IPS-18c (cell line): ENCODE results near the gene PSMD11.
"Not testable (repeated sequence)": the region's sequence is repeated elsewhere in the genome, so short reads cannot be mapped to it uniquely, and the experiment has no call there.

Source experiments
- H3K4me3 ChIP-seq: 2 replicates; pipeline ENCODE4 v1.7.0; 2013; ENCODE audit warnings: low read depth, mild to moderate bottlenecking, low read length, moderate library complexity; ENCODE audit not compliant: insufficient read depth
- H3K9me3 ChIP-seq: one replicate; pipeline ENCODE4 v1.6.1; 2013; ENCODE audit warnings: mild to moderate bottlenecking, low read length, moderate library complexity; ENCODE audit not compliant: control insufficient read depth, insufficient read depth

The PSMD11 gene

DNA sequence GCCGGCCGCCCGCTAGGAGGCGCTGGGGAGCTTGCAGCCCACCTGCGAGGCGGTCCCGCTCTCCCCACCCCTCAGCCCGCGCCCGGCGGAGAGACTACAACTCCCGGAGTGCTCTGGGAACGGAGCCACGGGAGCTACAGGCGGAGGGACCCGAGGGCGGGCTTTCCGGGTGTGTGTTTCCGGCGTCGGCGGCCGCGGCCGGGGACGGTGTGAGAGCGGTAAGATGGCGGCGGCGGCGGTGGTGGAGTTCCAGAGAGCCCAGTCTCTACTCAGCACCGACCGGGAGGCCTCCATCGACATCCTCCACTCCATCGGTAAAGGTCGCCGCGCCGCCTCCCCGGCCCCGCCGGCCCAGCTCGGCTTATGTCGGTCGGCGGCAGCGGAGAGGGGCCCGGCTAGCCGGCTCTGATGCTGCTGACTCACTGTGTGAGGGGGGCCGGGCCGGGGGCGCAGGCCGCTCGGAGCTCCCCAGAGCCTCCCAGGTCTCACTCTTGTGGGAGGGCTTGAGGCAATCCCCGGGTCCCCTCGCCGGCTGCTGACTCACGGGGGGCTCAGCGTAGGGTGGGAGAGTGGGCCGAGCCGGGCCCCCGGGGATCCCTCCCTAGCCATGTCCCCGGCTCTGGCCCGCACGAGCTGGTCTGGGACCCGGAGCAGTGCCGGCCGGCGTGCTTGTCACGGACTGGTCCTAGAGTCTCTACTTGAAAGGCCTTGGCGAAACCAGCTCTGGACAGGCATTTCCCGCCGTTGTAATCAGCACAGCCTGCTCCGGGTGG is at the start of gene PSMD11:
Gene PSMD11 (plus strand): TSS at position 210 of the 773 bp plus-strand sequence. CDS start 14 bp downstream, at position 224.
- Histone ChIP-seq H3K4me3 (peak within 1 kb of the TSS; percentile 92), H3K9me3 (no peaks in the 10 kb centered on the region)

DNA sequence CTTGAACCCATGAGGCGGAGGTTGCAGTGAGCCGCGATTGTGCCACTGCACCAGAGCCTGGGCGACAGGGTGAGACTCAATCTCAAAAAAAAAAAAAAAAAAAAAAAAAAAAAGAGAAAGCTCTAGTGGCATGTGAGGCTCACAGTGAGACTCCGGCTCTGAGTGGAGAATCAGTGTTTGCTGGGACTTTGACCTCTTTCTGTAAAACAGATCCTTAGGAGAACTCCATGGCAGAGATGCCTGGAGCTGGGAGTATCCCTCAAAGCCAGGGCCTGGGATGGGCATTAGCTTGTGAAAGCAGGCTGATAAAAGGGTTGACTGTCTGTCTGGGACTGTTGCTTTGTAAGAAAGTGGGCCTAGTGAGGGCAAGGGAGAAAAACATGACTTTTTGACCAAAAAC is 48.0 kb upstream of the PSMD11 start:
- Histone ChIP-seq H3K9me3 (no peaks in the 10 kb centered on the region), H3K4me3 (no peak overlapping the region)

DNA sequence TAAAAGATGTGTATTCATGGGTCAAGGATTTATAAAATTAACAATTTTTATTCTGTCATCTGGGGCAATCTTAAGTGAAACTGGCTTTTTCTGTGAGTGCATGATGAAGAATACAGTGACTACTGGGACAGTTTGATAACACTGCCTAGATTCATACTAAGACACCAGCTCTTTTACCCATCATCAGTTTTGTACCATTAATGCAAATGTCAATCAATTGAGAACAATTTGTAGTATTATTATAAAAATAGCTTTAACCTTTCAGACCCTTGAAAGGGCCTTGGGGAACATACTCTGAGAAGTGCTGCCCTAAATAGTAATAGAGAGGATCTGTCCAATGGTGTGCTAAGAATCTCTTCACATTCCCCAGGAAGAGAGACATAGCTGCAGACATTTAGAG is 45.4 kb upstream of the PSMD11 start:
- Histone ChIP-seq H3K9me3 (no peaks in the 10 kb centered on the region), H3K4me3 (no peak overlapping the region)

DNA sequence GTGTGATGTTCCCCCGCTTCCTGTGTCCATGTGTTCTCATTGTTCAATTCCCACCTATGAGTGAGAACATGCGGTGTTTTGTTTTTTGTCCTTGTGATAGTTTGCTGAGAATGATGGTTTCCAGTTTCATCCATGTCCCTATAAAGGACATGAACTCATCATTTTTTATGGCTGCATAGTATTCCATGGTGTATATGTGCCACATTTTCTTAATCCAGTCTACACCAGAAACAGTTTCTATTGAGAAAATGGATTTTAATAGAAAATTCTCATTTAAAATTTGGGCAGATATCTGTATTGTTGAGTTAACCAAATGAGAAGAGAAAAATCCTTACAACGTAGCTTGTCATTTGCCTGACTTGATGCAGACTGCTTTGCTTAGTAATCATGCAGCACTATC is 34.2 kb upstream of the PSMD11 start:
- not testable (repeated sequence) for H3K9me3 ChIP-seq, H3K4me3 ChIP-seq

DNA sequence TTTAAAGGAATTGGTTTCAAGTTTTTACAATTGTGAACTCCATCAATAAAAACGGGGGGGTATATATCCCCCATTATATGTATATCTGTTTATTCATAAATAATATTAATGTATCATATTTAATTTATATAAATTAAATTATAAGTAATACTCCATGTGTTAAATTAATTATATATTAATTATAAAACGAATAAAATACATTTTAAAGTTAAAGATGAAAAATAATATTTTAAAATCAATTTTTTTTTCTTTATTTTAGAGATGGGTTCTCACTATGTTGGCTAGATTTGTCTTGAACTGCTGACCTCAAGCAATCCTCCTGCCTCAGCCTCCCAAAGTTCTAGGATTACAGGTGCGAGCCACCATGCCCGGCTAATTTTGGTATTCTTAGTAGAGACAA is 17.4 kb upstream of the PSMD11 start:
- H3K9me3 ChIP-seq: peaks cover 6% of the 10 kb centered on the region
- H3K4me3 ChIP-seq: no peak overlapping the region

DNA sequence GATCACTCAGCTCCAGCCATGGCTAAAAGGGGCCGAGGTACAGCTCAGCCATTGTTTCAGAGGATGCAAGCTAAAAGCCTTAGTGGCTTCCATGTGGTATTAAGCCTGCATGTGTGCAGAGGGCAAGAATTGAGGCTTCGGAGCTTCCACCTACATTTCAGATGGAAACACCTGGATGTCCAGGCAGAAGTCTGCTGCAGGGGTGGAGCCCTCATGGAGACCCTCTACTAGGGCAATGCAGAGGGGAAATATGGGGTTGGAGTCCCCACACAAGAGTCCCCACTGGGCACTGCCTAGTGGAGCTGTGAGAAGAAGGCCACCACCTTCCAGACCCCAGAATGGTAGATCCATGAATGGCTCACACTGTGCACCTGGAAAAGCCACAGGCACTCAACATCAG is 14.7 kb upstream of the PSMD11 start:
- H3K4me3 ChIP-seq: no peak overlapping the region; the same call in 1 of the 2 replicates
- peaks cover 8% of the 10 kb centered on the region for H3K9me3 ChIP-seq

DNA sequence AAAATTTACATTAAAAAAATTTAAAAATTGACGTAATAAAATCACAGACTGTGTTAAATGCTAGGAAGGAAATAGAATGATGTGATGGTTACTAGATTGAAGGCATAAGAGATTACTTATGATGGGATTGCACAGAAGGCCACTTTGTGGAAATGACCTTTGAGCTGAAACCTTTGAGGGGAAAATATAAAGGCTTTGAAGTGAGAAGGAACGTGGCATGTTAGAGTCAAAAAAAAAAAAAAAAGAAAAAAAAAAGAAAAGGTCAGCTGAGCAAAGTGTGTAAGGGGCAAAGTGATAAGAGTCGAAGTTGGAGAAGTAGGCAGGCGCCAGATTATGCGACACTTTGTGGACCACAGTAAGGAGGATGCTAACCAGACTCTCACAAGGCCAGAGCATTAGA is 3.6 kb upstream of the PSMD11 start:
- H3K9me3 ChIP-seq: no peaks in the 10 kb centered on the region
- no peak overlapping the region for H3K4me3 ChIP-seq

DNA sequence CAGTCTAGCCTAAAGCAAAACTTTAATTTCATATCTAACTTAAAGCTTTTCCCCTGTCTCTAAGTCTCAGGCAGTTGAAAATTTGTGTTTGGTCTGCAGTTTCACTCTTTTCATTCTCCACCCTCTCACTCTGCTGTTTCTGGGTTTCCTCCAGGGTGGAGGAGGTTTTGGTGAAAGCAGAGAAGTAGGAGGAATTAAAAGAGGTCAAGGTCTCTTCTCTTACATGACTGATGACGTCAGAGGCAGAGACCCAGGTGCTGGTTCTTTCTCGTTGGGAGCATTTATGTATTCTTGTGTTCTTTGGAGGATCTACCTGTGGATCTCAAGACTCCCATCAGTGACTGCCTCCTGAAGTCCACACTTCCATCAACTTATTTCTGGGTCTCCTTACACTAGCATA is 2.4 kb upstream of the PSMD11 start:
- Histone ChIP-seq H3K4me3 (no peak overlapping the region), H3K9me3 (no peaks in the 10 kb centered on the region)

DNA sequence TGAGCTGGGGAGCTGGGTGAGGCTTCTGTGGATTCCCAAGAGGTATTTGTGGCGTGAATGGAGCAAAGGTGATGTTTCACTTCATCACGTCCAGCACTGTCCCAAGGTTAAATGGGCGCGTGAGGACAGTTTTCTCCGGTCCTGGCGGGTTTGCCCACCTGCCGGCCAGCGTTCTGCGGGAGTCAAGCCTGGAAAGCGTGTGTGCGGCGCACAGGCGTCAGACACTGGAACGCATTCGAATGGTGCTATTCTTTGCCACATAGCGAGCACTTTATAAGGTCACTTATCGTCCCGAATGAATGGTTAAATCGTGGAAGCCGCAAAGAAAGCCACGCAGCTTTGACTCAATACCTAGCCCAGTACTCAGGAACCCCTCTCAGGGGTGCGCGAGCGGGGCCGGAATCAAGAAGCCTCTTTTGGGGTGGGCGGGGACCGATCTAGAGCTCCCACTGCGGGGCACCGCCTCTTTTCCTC is 446 bp upstream of the PSMD11 start:
- no peaks in the 10 kb centered on the region for H3K9me3 ChIP-seq
- H3K4me3 ChIP-seq: peak overlapping the region; percentile 22

DNA sequence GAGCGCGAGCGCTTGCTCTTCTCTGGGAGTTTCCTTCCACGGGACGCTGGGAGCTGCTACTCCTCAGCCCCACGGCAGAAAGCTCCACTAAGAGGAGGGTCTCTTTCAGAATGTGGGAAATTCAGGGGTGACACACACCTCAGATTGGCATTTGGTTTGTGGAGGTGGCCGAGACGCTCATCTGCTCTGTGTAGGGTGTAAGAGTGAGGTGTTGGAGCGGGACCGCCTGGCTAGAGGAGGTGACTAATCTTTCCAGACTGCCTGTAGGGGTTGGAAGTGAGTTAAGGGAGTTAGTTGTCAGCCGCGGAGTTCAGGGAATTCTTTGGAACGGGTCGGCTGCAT is 735 bp downstream of the PSMD11 start:
- Histone ChIP-seq H3K9me3 (no peaks in the 10 kb centered on the region), H3K4me3 (peak overlapping the region; percentile 92)

DNA sequence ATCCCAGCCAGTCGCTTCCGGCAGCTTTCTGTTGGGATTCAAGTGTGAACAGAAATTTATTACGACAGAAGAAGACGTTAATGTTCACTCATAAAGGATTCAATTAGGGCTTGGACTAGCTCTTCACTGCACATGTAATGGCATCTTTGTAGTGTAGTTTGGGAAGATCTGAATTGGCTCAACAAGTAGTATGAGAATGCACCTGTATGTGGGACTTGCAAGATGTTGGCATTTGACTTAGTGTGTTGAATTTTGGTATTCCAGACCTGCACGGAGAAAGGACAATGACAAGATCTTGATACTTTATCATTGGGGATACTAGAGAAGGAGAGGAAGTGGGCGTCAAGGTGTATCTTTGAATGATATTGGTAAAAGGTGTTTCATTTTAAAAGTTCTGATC is 1.2 kb downstream of the PSMD11 start:
- H3K4me3 ChIP-seq: peak overlapping the region; percentile 92
- H3K9me3 ChIP-seq: no peaks in the 10 kb centered on the region

DNA sequence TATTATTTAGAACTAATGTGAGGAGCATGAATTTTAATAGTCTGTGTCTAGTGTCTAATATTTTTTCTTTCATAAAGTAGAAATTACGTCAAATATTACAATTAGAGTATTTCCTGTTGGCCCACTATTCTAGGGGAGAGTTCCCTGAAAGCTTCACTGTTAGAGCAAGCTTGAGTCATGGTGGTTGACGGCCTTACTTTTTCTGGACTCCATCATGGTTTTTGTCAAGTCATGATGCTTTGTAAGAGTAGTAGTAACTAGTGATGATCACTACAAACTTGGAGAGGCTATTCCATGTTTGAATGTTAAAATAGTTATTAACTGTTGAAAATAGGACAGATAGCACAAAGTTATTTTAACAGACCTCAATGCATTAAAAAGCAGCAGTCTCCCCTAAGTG is 1.7 kb downstream of the PSMD11 start:
- no peaks in the 10 kb centered on the region for H3K9me3 ChIP-seq
- no peak overlapping the region for H3K4me3 ChIP-seq

DNA sequence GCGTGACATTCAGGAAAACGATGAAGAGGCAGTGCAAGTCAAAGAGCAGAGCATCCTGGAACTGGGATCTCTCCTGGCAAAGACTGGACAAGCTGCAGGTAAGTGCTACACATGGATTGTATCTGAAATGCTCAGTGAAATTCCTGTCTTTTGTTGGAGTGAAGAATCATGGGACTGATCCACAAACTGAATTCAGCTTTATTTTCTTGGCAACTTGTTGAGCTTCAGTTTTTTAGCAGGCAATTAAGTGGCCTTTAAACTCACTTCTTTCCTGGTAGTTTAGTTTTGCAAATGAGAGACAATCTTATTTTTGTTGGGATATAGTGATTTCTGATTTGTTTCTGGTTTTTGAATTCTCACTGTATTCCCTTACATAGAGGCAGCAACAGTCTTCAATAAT is 2.6 kb downstream of the PSMD11 start:
- no peak overlapping the region for H3K4me3 ChIP-seq

DNA sequence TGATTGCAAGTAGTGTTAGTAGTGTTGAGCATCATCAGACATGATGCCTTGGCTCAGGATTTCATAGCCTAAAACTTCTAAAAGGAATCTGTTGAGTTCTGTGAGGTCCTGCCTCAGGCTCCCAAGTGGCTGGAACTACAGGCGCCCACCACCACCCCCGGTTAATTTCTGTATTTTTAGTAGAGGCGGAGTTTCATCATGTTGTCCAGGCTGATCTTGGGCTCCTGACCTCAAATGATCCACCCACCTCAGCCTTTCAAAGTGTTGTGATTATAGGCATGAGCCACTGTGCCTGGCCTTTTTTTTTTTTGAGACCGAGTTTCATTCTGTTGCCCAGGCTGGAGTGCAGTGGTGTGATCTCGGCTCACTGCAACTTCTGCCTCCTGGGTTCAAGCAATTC is 5.7 kb downstream of the PSMD11 start:
- H3K9me3 ChIP-seq: no peaks in the 10 kb centered on the region
- no peak overlapping the region for H3K4me3 ChIP-seq

More for the DNA sequence above, 2.6 kb downstream of the PSMD11 start:
- no peaks in the 10 kb centered on the region for H3K9me3 ChIP-seq

DNA sequence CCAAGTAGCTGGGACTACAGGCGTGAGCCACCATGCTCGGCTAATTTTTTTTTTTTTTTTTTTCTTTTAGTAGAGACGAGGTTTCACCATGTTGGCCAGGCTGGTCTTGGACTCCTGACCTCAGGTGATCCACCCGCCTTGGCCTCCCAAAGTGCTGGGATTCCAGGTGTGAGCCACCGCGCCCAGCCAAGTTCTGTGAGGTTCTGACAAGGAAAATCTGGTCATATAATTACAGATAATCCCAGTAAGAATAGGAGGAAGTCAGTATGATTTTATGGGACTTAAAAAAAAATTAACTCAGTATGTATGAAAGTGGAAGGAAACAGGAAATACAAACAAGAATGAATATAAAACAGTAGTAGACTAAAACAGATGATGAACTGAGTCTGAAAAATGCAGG is 6.1 kb downstream of the PSMD11 start:
- not testable (repeated sequence) for H3K4me3 ChIP-seq, H3K9me3 ChIP-seq

DNA sequence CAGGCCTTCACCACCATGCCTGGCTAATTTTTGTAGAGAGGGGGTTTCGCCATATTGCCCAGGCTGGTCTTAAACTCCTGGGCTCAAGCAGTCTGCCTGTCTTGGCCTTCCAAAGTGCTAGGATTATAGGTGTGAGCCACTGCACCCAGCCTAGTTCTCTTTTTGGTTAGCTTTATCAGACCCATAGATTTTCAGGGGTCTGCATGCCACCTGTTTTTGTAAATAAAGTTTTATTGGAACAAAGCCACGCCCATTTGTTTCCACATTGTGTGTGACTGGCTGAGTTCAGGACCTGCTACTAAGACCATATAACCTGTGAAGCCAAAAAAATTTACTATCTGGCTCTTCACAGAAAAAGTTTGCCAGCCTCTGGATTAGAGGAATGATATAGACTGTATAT is 7.6 kb downstream of the PSMD11 start:
- Histone ChIP-seq H3K4me3 (no peak overlapping the region), H3K9me3 (no peaks in the 10 kb centered on the region)

DNA sequence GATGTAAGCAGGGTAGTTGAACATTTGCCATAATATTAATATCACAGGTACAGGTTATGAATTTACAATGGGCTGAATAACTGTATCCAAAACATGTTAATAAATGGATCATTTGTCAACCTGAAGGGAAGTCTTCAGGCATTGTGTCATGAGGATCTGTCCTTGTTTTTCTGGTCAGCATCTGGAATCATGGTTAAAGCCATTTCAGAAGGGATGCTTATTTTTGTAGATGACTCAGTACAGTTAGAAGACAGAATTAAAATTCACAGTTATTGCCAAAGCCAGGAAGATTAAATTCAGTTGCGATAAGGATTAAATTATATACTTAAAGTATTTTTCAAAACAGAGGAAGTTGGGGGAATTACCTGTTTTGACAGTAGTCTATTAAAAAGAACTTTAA is 8.0 kb downstream of the PSMD11 start:
- no peaks in the 10 kb centered on the region for H3K9me3 ChIP-seq

DNA sequence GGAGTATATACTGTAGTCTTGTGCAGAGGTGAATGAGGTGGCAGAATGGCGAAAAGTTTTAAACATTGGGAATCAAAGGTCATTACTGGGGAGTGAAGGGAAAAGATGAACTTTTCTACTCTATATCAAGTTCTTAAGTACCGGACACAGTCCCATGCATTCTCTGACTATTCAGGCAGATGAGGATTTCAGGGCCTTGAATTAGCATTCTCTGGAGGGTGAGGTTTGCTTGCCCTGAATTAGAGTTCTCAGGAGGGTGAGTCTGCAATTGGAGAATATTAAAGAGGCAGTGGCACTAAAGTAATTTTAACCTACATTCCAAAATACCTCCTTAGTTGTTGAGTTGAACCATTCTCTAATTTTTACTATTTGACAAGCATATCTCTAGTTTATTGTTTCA is 9.1 kb downstream of the PSMD11 start:
- H3K9me3 ChIP-seq: no peaks in the 10 kb centered on the region

More for the DNA sequence above, 8.0 kb downstream of the PSMD11 start:
- no peak overlapping the region for H3K4me3 ChIP-seq

DNA sequence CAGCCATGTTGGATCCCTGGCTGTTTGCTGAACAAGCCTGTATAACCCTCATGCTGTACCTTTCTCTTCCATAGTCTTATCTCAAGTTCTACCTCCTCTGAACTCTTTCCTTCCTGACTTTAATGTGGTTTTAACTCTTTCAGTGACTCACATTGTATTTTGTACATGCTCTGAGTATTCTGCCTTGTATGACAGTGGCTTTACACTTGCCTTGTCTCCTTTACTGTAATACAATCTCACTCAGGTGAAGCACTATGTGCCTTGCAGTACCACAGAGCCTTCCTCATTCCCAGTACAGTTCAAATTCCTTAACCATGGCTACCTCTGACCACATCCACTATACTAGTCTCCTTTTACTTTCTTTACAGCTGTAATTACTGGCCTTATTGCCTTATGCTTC is 14.1 kb downstream of the PSMD11 start:
- H3K9me3 ChIP-seq: no peaks in the 10 kb centered on the region
- no peak overlapping the region for H3K4me3 ChIP-seq

More for the DNA sequence above, 9.1 kb downstream of the PSMD11 start:
- H3K4me3 ChIP-seq: no peak overlapping the region
